HG03354 (cell line): Measurements from ENCODE around the gene DIP2C.

Experiments
- ATAC-seq: cut with Tn5 transposase; IDR thresholded peaks from one replicate; pipeline ENCODE4 v1.9.1; 2021; ENCODE audit warnings: mild to moderate bottlenecking; ENCODE audit not compliant: unreplicated experiment, poor library complexity, severe bottlenecking

DIP2C gene

DNA sequence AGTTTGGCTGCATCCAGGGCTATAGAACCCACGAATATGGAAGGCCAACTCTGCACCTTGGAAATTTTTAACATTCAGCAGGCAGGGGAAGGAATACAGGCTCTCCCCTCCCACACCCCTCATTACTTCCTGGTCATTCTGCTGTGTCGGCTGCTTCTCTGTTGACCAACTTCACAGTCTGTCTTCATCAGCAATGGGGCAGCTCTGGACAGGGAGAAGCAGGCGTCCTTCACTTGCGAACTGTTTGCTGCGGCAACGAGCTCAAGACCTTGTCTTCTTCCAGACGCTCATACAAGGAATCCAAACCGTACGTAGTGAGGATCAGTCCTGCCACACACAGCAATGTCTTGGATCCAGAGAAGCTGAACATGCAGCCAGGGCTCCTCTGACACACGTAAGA, 192.2 kb downstream of the DIP2C start:
- ATAC-seq, result no peak

DNA sequence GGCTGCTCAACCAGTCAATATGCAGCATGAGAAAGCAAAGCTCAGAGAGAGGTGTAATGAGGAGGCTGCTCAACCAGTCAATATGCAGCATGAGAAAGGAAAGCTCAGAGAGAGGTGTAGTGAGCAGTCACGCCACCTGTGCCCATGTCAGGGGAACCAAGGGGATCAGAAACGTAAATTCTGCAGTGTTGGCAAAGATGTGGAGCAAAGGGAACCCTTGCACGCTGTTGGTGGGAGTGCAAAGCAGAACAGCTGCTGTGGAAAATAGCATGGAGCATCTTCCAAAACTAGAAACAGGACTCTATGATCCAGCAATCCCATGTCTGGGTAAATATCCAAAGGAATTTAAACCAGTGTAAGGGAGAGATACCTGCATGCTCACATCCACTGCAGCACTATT, 194.9 kb downstream of the DIP2C start:
- no peak for ATAC-seq

DNA sequence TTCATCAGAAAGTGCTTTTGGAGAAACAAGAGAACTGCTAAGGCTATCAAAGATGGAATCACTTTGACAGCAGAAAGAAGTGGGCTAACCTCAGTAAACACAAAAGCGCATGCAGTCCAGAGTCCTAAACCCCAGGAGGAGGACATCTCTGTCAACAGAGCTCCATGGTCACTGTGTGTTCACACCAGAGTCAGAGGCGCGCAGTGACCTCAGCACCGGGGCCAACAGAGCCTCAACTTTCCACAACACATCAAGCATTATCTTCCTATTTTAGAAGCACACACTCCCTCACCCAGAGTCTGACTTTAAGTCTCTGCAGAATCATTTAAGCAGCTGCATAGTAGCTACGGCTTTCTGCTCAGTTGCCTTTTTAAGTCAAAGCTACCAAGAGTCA, 195.3 kb downstream of the DIP2C start:
- ATAC-seq, result no peak

DNA sequence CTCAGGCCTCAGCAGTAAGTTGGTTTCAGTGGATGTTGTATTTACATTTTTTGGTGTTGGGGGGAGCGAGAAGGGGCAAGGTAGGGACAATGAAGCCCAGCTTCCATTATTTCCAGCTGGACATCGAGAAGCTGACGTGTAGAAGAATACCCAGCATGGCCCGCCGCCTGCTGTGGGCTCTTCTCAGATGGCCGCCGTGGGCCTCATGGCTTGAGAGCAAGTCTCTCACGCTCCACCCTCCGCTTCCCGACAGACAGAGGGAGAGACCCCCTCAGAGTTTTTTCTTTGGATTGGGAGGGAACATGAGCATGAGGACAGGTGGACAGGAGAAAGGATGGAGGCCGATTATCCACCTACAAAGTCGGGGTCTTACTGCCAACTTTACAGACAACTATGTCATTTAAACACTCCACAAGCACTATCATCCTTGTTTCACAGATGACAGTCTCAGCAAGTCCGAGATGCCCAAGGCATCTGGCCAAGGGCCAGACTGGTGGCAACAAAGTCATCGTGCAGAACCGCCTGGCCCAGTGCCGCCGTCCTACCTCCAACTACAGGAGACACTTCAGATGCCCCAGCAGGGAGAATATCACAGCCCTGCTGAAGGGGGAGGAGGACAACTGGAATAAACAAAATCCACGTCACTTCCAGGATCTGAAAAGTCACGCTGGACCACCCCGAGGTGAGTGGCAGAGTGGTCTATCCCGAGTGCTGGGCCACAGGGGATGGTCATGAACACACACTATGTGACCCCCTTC, 195.9 kb downstream of the DIP2C start:
- no peak for ATAC-seq

DNA sequence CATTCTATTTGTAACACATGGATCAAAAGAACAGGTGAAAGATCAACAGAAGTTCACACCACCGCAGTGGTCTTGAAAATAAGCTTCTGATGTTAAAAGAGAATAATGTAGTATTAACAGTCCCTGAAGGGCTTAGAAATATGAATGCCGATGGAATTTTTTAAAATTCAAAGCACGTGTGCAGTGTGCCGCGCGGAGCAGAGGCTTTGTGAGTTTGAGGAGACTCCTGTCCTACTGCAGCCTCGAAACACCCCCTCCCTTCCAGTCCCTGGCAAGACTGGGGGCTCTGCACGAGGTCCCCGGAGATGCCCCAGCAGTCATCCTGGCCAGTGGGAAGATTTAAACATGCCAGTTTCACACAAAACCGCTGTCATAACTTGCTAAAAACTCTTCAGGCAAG, 196.6 kb downstream of the DIP2C start:
- ATAC-seq, result no peak

DNA sequence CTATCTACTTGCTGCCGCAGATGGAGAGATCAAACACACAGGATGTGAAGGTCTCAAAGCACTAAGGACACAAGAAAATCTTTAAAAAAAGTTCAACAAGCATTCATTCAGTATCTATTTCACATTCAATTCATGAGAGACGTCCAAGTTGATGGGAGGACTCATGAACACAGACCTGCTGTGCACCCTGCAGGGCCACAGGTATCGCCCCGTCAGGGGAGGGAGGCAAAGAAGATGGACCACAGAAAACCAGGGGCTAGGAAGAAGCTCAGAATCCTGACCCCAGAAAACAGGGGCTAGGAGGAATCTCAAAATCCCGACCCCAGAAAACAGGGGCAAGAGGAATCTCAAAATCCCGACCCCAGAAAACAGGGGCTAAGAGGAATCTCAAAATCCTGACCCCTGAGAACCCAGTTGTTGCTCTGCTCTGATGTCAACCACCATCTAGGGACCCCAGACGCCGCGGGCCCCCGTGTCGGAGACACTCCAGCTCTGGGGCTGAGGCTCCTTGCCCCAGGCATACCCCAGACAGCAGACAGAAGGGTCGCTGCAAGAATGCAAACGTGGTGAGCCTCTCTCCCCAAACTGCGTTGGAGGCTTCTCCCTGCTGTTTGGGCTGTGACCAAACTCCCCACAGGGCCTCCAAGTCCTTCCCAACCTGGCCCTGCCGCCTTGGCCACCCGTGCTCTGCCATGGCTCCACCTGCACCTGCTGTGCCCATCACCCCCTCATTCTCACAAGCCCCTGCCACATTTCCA, 197.6 kb downstream of the DIP2C start:
- no peak for ATAC-seq

DNA sequence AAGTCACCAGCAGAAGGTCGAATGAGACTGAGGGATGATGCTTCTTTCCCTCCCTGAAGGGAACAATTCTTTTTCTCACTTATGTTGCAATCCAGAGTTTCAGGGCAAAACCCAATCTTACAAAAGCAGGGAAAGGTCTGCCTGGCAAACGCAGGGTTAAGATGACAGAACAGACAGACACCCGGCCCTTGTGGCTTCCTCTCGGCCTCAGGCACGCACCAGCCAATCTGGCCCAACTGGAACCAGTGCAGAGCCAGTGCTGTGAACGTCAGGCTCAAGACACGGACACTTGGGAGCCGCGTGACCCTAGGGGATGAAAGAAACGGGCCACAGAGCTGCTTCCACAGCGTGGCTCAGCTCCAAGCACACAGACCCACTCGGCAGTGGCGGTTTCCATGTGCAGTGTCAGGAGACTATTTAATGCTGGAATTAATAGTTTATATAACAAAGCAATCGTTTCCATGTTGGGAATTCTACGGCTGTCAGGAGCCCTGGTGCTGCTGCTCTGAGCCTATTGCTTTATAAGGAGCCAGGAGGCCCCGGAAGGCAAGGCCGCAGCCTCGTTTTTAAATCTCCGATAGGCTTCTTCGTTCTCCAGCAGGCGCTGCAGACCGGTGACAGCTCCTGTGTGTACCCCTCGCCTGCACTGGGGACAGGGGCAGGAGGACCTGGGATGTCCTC, 198.4 kb downstream of the DIP2C start:
- ATAC-seq, result no peak

DNA sequence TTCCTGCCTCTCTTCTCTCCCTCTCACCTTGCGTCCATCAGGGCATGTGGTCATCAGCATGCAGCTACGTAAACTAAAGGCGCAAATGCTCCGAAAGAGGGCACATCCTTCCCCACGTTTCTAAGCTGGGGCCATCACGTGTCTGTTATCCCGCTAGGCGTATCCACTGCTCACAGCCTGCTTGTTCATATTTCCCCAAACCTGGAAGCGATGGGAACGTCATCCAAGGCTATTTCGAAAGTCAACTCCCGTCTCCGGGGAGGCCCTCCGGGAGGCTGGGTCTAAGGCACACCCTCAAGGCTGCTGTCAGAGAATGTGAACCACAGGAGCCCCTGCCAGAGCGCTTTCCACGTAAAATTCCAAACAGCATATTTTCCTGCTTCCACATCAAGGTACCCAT, 199.2 kb downstream of the DIP2C start:
- ATAC-seq, result no peak

DNA sequence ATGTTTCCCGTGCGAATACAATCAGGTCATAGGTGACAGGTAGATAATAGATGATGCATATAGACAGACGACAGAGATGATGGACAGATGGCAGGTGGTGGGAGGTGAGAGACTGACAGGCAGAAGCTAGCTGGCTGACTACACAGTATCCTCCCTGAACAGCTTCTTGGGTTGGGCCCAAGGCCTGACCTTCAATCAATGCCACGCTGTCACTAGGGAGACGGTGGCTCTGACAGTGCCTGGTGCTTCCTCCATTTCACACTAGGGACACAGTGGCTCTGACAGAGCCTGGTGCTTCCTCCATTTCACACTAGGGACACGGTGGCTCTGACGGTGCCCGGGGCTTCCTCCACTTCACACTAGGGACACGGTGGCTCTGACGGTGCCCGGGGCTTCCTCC, 200.1 kb downstream of the DIP2C start:
- no peak for ATAC-seq

DNA sequence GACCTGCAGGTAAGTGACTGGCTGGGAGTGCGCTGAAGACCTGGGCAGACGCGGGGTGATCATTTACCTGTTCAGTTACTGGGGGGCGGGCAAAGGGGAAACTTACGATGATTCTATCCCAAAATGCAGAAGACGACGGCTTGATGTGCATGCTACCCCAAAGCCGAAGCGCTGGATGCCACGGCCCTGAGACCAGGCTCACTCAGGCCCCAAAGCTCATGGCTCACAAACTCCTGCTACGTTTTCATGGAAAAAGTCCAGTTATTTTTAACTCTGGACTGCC, 200.6 kb downstream of the DIP2C start:
- ATAC-seq, result no peak

DNA sequence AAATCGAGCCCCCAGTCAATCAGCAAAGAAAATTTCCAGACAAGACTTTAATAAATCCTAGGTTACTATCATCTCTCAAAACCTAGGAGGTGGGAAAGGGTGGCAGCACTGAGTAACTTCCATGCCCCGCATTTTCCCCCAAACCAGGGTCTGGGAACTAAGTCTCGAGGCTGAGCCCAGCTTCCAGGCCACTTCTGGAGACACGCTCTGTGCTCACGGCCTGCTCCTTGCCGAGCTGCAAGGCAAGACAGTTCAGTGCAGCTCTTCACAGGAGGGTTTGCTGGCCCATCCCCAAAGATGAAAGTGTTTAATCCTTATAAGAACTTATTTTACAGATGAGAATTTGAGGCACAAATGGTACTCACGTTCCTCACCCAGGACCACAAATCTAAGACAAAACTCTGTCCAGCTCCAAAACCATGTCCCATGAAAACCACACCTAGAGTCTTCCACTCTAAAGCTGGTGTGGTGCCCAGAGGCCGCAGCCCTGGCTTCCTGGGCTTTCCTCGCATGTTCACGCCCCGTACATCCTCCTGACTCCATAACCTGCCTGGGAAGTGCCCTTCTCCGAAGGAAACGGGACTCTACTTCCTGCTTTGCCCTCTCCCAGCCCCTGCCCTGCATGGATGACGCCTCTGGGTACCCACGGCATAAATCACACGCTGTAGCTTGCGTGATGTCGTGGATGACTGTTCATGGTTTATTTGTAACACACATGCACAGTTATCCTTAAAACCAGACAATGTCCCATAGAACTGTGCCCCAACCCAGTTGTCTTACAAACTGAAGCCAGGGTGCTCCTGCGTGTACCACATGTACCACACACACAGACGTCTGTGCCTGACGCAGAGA, 201.2 kb downstream of the DIP2C start:
- no peak for ATAC-seq

DNA sequence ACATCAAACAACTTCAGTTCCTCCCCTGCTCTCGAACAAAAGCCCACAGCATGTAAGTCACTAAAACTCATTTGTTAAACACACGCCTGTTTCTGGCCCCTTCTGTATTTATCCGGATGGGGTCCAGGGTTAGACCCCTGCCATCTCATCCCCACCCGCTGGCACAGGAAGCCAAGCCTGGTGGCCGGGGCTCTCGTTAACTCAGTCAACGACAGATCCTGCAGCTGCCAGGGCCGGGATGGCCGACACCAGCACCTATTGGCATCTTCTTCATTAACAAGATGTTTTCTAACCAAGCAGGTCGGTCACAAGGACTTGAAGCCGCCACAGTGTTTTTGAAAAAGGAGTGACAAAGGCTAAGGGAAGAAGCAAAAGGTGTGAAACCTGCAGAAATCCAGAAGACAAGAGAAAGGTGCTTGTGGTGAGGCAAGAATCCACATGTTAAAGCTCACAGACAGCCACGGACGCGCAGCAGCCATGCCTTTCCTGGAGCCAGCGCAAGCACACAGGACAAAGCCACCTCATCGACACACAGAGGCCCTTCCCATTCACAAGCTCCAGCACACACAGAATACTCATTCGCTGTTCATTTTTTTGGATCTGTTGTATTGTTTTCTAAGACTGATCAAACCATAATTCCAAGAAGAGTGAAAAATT, 202.7 kb downstream of the DIP2C start:
- ATAC-seq, result no peak

DNA sequence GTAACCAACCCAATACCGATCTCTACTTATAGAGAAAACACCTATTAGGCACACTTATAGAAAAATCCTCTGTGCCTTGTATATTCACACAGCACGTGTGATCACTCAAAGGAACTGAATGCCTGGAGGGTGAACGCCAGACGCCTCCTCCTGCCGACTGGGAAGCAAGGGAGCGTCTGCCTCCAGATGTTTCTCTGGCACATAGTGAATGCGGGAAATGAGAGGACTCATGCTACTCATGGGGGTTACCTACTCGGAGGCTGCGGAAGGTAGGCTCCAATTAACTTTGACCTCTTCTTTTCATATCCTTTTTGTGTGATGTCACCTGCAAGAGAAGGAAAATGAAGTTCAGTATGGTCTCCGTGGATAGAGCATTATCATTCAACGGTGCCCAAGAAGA, 203.3 kb downstream of the DIP2C start:
- ATAC-seq, result no peak

DNA sequence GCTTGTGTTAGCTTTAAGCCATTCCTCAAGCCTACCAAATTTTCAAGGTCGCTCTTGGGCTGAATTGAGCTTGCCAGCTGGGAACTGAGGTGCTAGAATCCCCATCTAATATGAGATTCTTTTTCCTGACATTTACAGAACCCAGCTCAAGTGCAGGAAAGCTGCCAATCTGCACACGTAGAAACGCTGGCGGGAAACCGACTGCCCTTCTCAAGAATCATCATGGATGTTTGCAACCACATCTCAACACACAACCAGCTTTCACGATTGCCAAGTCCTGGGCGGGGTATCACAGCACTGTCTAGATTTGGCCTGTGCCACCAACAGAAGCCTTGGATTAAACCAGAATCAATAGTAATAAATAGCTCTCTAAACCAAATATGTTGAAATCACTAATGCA, 203.7 kb downstream of the DIP2C start:
- no peak for ATAC-seq

DNA sequence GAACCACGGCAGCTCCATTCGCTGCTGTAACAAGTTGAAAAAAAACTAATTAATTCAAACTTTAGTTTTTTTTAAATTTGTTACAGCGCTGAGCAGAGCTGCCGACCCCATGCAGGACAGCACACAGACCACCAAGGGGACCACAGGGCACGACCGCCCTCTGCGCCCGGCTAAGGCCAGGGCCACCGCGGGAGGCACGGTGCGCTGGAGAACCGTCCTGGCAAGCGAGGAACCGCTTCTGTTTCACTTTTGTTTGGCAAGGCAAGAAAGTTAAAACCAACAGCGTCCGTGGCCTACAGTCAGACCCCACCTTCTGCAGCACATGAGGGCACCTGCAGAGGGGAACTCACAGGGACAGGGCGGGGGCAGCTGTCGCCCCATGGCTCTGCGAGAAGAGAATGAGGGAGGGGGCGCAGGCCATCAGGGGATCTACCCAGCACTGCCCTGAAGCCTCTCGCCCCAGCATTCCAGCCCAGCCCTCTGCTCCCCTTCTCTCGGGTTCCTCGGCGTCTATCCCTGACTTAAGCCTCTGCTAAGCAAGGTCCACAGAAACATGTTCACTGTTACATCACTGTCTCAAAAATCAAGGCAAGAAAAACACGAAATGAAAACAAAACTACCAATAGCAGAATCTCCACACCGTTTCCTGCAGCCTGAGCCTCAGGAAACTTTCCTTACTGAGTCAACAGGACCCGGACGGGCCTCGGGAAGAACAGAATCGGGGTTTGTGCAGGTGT, 204.4 kb downstream of the DIP2C start:
- ATAC-seq, result peak; percentile 82

DNA sequence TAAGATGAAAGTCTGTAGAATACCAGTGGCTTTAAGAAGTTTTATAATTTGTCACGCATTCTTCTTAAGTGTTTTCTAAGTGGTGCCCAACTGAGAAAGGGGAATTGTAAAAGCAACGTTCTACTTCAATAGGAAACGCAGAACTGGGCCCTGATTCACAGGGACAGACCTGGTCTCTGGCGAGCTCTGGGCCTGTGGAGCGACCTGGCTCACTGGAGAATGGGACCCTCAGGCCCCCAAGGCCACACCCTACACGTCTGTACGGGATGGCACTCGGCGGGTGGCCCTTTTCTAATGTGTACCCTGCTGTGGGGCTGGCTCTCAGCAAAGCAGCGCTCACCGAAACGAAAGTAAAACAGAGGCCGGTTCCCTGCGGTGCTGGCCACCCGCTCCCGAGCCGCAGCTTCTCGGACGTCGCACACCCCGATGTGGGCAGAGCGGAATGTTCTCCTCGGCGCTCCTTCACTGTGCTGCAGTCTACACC, 205.0 kb downstream of the DIP2C start:
- ATAC-seq, result peak; percentile 81

DNA sequence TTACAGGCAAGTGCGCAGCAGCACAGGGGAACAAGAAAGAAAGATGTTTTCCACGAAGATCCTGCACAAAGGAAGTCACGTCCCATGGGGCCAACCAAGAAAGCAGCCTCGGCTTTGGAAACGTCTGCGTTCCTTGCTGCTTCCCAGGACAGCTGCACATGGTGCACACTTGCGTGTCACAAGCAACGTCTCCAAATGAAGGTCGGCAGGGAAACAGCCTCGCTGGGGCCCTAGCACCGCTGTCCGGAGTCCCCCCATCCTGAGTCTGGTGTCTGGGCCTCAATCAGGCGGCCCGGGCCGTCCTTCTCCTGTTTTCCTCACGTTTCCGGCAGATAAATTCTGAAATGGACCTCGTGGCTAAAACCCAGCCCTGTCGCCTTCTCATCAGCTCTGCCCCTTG, 206.2 kb downstream of the DIP2C start:
- ATAC-seq, result no peak

DNA sequence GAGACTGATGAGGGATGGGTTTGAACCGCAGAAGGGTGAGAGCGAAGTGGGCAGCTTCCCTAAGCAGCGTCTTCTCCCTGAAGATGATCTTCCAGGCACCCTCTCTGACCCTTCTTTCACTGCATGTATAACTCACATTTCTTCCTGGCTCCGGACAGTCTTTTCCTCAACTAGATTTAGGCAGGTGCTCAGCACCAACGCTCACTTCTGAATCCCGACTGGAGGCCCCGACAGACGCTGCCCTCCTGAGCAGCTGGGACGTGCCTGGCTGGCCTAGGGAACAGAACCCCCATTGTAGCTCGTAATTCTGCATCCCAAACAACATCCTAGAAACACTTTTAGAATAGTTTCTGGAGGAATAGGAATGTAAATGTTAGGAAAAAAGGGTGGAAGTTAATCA, 206.6 kb downstream of the DIP2C start:
- no peak for ATAC-seq

DNA sequence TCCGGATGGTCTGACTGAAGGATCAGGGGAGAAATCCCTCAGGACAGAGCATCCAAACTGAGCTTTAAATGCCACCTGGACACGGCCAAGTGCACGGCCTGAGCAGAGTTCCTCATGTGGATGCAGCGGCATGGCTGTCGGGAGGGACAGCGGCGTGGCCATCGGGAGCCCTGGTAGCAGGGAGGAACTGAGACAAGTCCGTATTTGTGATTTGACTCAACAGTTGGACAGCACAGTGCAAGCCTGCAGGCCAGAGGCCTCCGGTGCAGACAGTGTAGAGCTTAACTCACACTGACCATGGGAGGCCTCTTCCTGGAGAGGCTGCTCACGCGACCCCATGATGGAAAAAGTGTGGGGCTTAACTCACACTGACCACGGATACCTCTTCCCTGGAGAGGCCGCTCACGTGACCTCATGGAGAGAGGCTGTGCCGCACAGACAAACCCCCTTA, 207.4 kb downstream of the DIP2C start:
- no peak for ATAC-seq
